Measurements from ENCODE around the gene ARHGEF28. TPM values are rescaled to one million over a fixed set of nuclear protein-coding genes. Genes with fewer than 3 reads are reported as not detected.

Gene ARHGEF28
- total RNA-seq, 1 donor from 2014 or later, result 72.1 TPM

- peak; percentile 43 for DNase-seq (ENCODE audit: low read depth)
- TF ChIP-seq, protein P1, sequence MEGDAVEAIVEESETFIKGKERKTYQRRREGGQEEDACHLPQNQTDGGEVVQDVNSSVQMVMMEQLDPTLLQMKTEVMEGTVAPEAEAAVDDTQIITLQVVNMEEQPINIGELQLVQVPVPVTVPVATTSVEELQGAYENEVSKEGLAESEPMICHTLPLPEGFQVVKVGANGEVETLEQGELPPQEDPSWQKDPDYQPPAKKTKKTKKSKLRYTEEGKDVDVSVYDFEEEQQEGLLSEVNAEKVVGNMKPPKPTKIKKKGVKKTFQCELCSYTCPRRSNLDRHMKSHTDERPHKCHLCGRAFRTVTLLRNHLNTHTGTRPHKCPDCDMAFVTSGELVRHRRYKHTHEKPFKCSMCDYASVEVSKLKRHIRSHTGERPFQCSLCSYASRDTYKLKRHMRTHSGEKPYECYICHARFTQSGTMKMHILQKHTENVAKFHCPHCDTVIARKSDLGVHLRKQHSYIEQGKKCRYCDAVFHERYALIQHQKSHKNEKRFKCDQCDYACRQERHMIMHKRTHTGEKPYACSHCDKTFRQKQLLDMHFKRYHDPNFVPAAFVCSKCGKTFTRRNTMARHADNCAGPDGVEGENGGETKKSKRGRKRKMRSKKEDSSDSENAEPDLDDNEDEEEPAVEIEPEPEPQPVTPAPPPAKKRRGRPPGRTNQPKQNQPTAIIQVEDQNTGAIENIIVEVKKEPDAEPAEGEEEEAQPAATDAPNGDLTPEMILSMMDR (conservative IDR thresholded peaks at IDR 0.05; ENCODE audit: low read depth, low read length), result no peak
- H3K4me3 ChIP-seq (ENCODE audit: low read depth, low read length), result no peak overlapping the region
Observed at GRCh38 chr5:73764586-73764985, 138.6 kb downstream of the ARHGEF28 start.

DNA sequence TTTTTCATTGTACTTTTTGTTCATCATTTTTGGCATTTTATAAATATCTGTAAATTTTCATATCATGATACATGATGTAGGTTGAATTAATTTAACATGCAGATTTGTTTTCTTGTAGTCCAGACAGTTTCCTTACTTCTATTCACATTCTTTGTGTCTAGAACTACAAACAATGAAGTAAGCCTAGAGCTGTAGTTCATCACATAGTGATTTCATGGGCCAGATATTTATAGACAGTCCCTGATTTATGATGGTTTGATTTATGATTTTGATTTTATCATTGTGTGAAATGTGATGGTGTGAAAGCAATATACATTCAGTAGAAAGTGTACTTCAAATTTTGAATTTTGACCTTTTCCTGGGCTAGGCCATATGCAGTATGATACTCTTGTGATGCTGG is 139.0 kb downstream of the ARHGEF28 start:
- TF ChIP-seq, protein P1 (conservative IDR thresholded peaks at IDR 0.05; ENCODE audit: low read depth, low read length), result no peak
- DNase-seq (ENCODE audit: low read depth), result no peak
- H3K4me3 ChIP-seq (ENCODE audit: low read depth, low read length), result no peak overlapping the region

DNA sequence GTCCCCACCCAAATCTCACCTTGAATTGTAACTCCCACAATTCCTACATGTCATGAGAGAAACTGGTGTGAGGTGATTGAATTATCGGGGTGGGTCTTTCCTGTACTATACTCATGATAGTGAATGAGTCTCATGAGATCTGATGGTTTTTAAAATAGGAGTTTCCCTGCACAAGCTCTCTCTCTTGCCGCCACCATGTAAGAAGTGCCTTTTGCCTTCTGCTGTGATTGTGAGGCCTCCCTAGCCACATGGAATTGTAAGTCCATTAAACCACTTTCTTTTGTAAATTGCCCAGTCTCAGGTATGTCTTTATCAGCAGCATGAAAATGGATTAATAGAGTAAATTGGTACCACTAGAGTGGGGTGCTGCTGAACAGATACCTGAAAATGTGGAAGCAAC is 140.9 kb downstream of the ARHGEF28 start:
- TF ChIP-seq, protein P1 (conservative IDR thresholded peaks at IDR 0.05; ENCODE audit: low read depth, low read length), result no peak
- DNase-seq (ENCODE audit: low read depth), result no peak
- no peak overlapping the region for H3K4me3 ChIP-seq (ENCODE audit: low read depth, low read length)

GRCh38 chr5:73770172-73771025 is 144.4 kb downstream of the ARHGEF28 start:
- TF ChIP-seq, protein P1 (conservative IDR thresholded peaks at IDR 0.05; ENCODE audit: low read depth, low read length), result no peak
- DNase-seq (ENCODE audit: low read depth), result no peak
- H3K4me3 ChIP-seq (ENCODE audit: low read depth, low read length), result no peak overlapping the region

GRCh38 chr5:73774924-73775323 is 148.9 kb downstream of the ARHGEF28 start:
- no peak for DNase-seq (ENCODE audit: low read depth)

DNA sequence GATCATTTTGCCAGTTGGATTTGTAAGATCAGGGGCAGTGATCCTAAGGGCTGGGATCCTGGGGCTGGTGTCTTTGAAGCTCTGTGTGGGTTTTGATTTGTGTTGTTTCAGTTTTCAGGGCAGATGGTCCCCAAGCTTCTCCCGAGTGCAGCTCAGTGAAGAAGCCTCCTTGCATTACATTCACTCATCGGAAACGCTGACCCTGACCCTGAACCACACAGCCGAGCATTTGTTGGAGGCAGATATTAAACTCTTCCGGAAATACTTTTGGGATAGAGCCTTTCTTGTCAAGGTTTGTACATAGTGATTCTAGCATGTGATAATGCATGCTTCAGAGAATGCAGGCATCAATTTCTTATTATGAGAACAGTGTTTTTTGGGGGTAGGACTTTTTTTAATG is 150.4 kb downstream of the ARHGEF28 start:
- H3K4me3 ChIP-seq (ENCODE audit: low read depth, low read length), result no peak overlapping the region
- TF ChIP-seq, protein P1 (conservative IDR thresholded peaks at IDR 0.05; ENCODE audit: low read depth, low read length), result no peak

More at GRCh38 chr5:73774924-73775323, 148.9 kb downstream of the ARHGEF28 start:
- TF ChIP-seq, protein P1 (conservative IDR thresholded peaks at IDR 0.05; ENCODE audit: low read depth, low read length), result no peak
- no peak overlapping the region for H3K4me3 ChIP-seq (ENCODE audit: low read depth, low read length)

GRCh38 chr5:73777192-73777591 is 151.2 kb downstream of the ARHGEF28 start:
- DNase-seq (ENCODE audit: low read depth), result no peak
- no peak overlapping the region for H3K4me3 ChIP-seq (ENCODE audit: low read depth, low read length)
- TF ChIP-seq, protein P1 (conservative IDR thresholded peaks at IDR 0.05; ENCODE audit: low read depth, low read length), result no peak

More for the DNA sequence above, 150.4 kb downstream of the ARHGEF28 start:
- no peak for DNase-seq (ENCODE audit: low read depth)
